Kidney capillary endothelial cell (primary cell): ENCODE results near the gene PAPSS2.
A peak's percentile ranks its signal among the peaks of the same experiment; 100 is the strongest.

Experiments
- DNase-seq: peaks from one replicate; pipeline ENCODE4 v3.0.0-alpha.2; 2018; ENCODE audit warnings: low spot score

PAPSS2 gene

DNA sequence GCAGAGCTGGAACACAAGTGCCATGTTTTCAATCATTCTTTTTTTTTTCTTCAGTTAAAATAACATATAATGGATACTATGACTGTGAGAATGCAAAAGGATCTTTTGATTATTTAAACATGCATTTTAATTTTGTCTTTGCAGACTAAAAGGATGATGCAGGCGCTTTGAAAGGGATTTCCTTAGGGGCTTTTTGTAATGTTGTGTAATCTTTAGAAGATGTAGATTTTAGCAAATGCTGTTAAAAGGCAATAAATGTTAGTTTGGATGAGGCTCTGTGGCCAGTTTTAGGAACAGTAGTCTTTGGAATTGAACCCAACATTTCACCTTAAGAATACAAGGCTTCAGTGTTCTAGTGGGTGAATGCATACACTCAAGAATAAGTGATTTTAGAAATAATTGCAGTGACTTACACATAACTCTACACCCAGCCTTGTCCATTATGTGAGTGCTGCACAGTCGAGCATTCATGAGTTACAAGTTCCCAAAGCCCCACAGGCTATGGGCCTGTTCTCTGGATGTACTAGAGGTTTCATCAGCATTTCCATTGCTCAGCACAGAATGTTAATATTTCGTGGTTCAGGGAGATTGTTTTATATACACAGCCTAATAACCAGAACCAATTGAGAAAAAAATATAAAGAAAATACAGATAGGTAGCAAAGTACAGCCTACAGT, 11.6 kb downstream of the PAPSS2 start:
- no peak for DNase-seq

DNA sequence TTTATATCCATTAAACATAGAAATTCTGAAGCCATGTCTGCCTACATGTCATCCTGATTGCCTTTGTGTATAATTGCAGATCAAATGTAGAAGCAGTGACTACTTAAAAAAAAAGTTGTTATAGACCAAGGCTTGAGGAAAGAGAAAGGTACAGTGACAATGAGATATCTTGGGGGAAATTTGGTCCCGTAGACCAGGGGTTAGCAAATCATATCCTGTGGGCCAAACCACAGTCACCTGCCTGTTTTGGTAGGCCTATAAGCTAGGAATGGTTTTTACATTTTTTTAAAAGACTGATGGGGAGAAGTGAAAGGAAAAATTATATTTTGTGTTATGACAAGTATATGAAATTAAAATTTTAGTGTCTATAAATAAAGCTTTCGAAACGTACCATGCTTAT, 12.9 kb downstream of the PAPSS2 start:
- DNase-seq, result no peak

DNA sequence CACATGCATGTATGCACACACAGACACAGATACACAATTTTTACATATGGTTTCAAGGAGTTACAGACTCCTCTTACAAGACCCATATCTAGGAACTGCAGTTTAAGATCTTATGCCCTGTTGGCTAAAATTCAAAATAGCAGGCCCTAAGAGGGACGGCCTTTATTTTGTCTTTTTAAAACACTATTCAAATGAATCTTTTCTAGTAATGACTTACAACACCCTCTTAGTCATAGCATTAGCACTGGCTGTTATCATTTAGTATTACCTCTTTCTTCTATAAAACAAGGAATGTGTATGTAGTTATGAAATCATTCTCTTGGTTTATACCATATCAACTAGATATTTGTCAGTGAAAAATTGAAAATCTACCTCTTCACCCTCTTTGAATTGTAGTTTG, 15.3 kb downstream of the PAPSS2 start:
- no peak for DNase-seq

DNA sequence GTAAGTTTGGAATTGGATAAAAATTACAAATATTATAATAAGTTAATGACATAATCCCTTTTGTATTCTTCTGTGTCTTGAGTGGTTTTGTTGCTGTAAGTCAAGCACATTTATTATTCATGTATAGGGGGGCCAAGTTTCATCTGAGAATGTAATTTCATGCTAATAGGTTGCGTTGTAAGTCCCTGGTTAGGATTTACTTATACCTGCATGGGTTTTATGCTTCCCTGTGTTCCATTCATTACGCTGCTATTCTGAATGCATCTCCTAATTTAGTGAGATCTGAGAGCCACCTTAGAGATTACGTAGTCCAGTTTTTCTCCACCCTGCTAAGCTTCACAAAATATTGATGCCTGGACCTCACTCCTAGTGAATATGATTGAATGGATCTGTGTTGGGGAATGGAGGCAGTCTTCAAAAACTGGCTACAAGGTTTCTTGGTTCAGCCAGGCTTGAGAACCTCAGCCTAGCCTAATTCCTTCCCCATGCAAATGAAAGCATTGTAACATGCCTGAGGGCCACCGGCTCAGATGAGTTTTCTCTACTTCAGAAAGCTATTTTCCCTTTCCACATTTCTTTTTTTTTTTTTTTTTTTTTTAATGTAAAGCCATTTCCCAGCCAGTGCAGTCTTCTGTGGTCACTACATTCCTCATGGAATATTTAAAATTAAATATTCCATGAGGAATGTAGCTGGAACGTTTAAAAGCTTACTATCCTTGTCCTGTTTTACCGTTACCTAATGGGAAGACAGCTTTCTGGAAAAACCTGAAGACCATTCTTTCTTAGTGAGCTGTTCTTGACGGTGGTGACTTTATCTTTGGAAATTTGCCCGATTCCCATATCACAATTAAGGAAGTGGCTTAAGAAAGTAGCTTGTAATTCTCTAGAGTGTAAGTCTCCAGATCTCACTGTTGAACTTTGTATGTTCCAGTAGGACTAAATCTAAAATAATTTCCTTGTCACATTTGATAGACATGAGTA, 16.0 kb downstream of the PAPSS2 start:
- DNase-seq, result peak; percentile 21

DNA sequence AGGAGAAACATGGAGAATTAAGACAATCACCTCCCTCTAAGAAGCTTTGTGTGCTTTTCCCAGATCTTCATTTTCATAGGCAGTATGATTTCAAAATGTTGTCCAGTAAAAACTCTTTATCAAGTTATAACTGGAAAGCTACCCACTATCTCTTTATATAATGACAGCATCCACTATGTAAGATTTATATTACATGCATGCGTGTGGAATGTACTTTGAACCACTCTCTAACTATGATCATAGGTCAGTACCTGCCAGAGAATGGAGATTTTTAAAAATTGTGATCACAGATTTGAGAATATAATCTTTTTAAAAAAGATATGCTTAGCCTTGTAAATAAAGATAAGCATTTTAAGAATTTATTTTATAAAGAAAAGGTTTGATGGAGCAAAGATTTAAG, 17.9 kb downstream of the PAPSS2 start:
- no peak for DNase-seq

DNA sequence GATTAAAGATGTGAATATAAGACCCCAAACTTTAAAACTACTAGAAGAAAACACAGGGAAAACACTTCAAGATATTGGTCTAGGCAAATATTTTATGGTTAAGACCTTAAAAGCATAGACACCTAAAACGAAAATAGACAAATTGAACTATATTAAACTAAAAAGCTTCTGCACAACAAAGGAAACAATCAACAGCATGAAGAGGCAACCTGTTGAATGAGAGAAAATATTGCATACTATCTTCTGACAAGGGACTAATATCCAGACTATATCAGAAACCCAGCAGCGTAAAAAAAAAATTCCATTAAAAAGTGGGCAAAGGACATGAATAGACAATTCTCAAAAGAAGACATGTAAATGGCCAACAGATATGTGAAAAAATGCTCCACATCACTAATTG, 18.6 kb downstream of the PAPSS2 start:
- DNase-seq, result no peak

DNA sequence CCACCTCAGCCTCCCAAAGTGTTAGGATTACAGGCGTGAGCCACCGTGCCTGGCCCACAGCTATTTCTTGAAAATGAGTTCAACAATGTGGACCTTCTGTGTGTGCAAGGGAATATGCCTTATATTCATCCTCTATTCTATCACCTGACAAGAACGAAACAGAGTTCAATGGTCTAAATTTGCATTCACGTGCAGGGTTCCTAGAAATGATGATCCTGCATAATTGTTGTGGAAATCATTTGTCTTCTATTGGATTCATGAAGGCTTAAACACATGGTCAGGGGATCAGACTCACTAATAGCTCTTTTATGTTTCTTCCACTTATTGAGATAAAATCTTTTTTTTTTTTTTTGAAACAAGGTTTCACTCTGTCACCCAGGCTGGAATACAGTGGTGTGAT, 23.7 kb downstream of the PAPSS2 start:
- DNase-seq, result no peak

DNA sequence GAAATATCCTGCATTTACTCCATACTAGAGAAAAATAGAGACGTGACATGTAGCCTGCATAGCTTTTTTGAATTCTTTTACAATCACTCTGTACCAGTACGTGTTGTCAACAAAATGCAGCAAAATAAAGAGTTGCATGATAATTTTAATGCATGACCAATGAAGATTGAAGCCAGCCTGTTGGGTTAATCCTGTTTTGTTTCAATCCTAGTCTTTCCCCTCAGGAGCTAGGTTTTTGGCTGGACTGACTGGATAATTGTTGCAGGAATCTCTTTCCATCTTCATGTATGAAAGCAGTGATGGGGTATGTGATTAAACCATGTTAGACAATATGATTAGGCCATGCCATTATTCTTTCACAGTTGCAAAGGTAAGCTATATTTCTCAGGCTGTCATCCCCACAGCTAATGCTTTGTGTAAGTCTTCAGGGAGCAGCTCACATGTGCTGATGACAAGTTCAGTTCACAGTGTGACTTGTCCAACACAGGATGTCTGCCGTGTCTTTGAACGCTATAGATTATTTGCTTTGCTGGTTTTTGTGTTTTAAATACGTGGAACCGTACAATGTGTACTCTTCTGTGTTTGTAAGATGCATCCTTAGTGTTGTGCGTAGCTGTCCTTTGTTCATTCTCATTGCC, 24.4 kb downstream of the PAPSS2 start:
- no peak for DNase-seq

DNA sequence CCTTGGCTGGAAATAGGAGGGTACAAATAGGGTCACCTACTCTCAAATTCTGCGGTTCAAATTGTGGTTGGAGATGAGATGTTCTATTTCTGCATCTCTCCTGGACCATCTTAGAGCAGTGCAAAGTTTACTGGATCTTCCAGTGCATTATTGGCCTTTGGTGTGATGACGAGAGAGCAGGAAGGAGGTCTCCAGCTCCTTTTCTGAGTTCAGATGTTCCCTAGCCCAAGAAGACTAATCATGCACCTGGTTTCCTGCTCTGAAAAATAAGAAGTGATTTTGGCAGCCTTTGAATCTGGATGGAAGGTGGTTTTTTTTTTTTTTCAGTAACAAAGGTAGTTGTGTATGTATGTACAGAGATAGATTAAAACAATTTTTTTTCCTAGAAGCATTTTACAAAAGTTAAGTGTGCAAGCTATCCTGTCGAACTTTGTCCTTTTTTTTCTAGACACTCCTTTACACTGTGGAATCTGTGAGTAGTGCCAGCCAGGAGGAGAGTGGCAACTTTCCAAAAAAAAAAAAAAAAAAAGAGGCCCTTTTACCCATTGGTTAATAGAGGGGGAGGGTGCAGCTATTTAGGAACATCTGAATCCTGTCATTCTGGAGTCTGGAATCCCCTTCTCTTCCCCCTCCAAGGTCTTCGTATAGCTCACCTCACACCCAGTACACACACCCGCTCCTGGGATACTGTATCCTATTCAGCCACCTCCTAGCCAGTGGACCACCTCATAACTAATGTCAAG, 26.3 kb downstream of the PAPSS2 start:
- no peak for DNase-seq

DNA sequence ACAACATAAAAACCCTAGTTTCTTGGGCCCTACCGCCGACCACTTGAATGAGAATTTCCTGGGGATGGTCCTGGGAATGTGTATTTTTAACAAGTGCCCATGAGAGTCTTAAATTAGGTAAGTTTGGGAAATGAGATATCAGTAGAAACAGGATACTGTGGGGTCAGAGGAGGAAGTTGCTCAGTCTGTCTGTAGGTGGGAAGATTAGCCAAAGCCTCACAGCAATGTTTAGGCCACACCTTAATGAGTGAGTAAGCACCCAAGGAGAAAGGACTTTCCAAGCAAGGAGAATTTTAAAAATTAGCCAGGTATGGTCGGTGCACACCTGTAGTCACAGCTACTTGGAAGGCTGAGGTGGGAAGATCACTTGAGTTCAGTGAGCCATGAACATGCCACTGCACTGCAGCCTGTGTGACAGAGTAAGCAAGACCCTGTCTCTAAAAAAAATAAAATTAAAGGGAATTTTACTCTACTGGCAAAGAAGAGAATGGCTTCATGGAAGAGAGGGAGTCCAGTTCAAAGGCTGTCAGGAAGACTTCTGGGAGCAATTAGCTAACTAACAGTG, 31.9 kb downstream of the PAPSS2 start:
- no peak for DNase-seq

DNA sequence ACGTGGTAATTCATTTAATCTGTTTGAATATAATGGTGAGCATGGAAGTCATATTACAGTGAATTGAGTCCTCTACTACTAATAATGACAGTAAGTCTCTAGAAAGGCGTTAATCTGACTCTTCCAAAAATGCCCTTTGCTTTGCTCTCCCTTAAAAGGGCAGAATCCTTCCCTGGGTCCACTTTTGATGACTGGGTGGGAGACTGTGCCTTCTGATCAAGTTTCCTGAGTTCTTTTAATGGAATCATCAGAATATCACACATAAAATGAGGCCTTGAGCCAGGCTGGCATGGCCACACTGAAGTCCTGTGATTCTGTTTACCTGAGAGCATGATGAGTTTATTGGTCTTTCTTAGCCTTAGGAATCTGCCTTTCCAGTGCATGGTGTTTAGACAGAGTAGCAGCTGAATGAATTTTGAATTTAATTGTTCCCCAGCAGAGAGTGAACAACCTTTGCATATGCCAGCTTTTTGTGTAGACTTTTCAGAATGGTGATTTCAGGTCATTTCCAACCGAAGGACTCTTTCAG, 33.3 kb downstream of the PAPSS2 start:
- DNase-seq, result no peak

DNA sequence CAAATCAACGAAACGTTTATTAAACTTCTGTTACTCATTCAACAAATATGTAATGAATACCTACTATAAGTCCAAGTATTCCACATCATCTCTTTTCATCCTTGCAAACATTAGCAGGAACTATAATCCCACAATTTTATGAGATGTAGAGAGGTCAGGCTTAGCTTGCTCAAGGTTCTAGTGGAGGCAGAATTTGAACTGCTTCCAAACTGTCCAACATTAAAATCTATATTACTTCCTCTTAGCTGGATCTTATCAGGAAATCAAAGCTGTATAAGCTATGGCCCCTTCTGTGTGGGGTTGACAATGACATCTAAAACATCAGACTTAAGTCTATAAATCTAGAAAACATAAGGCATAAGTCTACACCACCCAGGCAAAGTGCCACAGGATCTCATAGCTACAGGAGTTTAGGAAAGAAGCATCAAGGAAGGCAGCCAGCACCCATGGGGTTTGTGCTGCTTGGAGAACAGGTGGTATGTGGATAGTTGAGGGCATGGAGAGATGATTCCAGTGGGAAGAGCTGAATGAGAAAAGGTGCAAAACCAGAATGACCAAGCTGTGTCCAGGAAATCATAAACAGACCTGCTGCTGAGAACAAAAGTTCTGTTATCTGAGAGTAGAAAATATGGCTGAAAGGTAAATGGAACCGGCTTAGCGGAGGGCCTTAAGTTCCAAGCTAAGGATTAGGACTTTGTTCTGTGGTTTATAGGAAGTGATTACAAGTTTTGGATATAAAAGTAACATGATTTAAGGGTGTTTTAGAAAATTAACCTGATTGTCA, 34.5 kb downstream of the PAPSS2 start:
- no peak for DNase-seq

DNA sequence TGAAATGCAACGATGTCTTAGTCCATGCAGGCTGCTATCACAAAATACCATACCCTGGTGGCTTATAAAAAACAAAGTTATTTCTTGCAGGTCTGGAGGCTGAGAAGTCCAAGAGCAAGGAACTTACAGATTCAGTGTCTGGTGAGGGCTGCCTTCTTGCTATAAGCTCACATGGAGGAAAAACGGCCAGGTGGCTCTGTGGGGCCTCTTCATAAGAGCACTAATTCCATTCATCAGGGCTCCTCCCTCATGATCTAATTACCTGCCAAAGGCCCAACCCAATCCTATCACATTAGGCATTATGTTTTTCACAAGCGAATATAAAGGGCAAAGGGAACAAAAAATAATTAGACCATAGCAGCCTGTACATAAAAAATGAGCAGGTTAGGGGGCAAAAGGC, 35.4 kb downstream of the PAPSS2 start:
- no peak for DNase-seq

DNA sequence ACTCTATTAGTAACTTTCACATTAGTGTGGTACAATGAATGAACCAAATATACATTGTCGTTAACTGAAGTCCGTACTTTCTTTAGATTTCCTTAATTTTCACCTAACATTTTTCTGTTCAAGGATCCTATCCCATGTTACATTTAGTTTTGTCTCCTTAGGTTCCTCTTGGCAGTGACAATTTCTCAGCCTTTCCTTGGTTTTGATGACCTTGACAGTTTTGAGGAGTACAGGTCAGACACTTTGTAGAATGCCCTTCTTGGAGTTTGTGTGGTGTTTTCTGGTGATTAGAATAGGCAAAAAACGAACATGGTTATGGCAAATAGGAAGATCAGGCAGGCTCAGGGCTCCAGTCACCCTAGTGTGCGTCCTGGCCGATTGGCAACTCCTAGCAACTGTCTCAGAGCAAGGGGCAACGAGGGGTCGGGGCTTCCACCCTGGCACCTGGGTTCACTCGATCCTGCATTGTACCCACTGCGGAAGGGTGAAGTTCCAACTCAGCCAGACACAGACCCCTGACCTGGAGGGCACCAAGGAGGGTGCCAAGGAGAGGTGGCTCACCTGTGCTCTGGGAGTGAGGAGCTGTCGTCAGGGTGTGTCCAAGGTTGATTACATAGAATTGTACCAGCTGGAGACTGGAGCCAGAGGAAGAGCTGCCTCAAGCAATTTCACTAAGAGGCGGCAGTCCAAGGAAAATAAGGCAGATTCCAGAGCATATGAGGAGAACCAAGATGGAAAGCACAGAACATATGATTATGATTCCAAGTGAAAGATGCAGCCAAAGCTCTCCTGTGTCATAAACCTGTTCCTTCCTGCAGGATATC, 37.5 kb downstream of the PAPSS2 start:
- no peak for DNase-seq

DNA sequence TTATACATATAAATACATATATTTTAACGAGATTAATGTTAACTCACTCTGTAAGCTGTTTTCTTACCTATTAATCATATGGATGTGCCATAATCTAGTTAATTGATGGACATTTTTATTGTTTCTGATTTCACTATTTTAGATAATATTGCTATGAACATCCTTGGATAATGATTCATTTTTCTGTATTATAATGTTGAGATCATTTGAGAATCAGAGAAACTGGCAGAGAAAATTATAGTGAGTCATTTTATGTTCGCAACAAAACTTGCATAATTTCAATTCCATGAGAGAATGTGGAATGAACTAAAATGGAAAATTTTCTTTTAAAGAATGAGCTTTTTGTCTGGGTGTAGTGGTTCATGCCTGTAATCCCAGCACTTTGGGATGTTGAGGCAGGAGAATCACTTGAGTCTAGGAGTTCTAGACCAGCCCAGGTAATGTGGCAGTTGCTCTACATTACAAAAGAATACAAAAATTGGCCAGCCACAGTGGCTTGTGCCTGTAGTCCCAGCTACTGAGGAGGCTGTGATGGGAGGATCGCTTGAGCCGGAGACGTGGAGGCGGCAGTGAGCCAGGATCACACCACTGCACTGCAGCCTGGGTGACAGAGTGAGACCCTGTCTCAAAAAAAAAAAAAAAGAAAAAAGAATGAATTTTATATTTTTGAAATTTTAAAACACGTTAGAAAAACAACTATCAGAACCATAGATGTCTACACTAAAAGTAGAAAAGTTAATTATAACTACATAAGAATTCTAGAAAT, 40.5 kb downstream of the PAPSS2 start:
- DNase-seq, result no peak

DNA sequence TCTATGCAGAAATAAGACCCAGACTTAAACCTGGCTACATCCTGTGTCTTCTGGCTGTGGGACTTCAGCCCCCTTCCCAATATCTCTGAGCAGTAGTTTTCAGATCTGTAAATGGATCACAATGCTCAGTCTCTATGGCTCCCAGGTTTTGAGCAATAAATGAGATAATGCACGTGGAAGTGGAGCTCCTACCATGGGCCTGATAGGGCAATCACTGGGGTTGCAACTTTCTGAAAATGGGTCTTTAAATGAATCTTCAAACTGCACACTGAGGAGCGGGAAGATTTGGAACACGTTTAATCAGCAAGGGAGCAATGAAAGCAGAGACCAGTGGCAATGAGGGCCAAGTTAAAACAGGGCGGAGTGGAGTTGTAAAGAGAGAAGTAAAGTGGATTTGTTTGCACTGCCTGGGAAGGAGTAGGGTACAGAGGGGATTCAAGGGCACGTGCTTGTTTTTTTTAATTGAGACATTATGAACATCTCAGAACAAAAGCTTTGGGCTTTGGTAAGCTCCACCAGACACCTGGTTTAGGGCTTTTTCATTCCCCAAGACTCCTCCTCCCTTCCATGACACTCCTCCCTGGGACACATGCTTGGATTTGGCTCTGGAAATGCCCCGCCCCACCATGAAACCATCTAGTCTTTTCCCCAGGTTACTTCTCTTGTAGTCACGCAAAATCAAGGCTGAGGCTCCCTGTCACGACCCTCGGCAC, 42.7 kb downstream of the PAPSS2 start:
- DNase-seq, result no peak

DNA sequence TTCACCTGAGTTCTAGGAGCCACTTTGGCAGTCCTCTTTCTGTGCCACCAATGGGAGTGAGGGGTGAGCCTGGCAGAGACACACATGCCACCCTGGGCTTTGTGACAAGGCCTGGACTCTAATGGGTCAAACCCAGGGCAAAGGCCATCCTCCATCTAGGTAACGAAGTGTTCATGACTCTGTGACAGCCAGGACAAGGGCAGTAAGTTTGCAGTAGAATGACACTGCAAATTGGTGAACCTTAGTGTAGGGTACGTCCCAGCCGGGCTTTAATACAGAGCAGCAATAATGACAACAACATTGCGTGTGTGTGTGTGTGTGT, 43.3 kb downstream of the PAPSS2 start:
- DNase-seq, result no peak

DNA sequence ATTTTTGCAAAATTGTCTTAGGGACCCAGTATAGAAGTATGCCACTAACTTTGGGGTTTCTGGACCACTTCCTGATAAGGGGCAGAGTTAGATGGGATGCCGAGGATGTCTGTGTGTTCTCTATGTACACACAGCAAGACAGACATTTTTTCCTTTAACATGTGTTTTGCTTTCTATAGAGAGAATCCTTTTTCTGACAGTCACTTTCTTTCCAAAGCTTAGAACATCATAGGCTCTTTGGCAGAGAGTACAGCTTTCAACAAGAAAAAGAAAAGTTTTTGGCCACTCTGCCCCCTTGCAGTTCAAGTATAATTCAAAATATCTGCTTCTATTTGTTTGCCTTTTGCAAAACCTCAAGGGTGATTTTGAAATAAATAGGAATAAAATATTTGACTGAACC, 44.1 kb downstream of the PAPSS2 start:
- DNase-seq, result no peak

DNA sequence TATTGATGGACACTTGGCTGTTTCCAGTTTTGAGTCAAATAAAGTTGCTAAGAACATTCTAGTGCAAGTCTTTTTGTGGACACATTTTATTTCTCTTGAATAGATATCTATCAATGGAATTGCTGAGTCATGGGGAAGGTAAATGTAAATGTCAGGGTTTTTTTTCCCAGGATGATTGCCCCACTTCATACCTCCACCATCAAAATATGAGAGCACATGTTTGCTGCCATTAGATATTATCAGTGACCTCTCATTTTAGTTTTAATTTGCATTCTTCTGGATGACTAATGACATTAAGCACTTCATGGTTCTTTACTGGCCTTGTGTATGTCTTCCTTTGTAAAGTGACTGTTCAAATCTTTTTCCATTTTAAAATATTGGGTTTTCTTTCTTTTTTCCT, 45.7 kb downstream of the PAPSS2 start:
- DNase-seq, result no peak
